Activated naive CD4-positive, alpha-beta T cell treated with anti-CD3 and anti-CD28 coated beads, Interleukin-2, amount 50 U/mL, for 24 hours (primary cell): ENCODE data around the gene CCDC24.

ENCODE experiments used
- H3K27ac Mint-ChIP-seq: one replicate; pipeline ENCODE4 v1.8.0; 2021; ENCODE audit warnings: mild to moderate bottlenecking, mixed read lengths
- H3K27me3 Mint-ChIP-seq: one replicate; pipeline ENCODE4 v1.8.0; 2021; ENCODE audit warnings: mixed read lengths
- H3K36me3 Mint-ChIP-seq: one replicate; pipeline ENCODE4 v1.8.0; 2021; ENCODE audit warnings: mixed read lengths
- H3K4me1 Mint-ChIP-seq: one replicate; pipeline ENCODE4 v1.8.0; 2021; ENCODE audit warnings: mixed read lengths
- H3K4me3 Mint-ChIP-seq: one replicate; pipeline ENCODE4 v1.8.0; 2021; ENCODE audit warnings: mild to moderate bottlenecking, mixed read lengths
- H3K9me3 Mint-ChIP-seq: one replicate; pipeline ENCODE4 v1.8.0; 2021; ENCODE audit warnings: mixed read lengths

The CCDC24 gene

DNA sequence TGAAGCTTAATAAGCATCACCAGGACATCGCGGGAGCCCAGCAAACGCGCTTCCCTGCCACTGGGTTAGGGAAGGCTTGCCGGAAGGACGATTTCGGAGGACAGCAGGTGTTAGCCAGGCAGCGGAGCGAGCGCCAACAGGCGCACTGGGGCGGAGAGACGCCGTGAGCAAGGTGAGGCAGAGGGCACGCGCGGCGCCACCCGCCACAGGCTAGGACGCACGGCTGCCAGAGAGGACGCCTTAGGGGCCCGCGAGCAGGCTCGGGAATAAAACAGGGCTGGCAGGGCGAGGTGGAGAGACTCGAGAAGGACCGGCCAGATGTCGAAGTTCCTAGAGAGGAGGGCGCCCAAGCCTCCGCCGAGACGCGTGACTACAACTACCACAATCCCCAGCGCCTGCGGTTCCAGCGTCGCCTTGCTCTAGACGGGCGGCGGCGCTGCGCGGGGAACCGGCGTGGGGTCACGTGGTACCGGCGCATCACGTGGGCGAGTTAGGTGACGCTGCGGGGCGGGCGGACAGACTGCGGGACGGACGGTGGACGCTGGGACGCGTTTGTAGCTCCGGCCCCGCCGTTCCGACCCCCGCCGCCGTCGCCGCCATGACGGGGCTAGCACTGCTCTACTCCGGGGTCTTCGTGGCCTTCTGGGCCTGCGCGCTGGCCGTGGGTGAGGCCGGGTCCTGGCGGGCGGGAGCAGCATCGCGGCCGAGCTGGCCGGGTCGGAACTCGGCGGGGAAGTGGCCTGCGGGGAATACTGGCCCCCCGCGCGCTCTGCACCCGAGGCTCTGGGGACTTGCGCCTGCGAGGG lies 16.8 kb upstream of the CCDC24 start, which contains the start of gene ATP6V0B:
TSS of gene ATP6V0B (plus strand) at position 518 of the 806 bp plus-strand sequence. CDS start at position 599, 81 bp downstream.
- no peaks in the 10 kb centered on the region for H3K9me3 Mint-ChIP-seq
- peaks cover 26% of the 10 kb centered on the region for H3K36me3 Mint-ChIP-seq
- no peaks in the 10 kb centered on the region for H3K27me3 Mint-ChIP-seq
- H3K4me1 Mint-ChIP-seq, result peaks cover 59% of the 10 kb centered on the region
- H3K4me3 Mint-ChIP-seq, result peak within 1 kb of the TSS; percentile 92
- H3K27ac Mint-ChIP-seq, result peak within 1 kb of the TSS; percentile 91

GRCh38 chr1:43975249-43975961 lies 16.0 kb upstream of the CCDC24 start:
- Mint-ChIP-seq H3K4me3 (peak overlapping the region; percentile 92), H3K27me3 (peaks cover 2% of the 10 kb centered on the region), H3K9me3 (no peaks in the 10 kb centered on the region), H3K27ac (peak overlapping the region; percentile 61), H3K4me1 (peaks cover 56% of the 10 kb centered on the region), H3K36me3 (peaks cover 26% of the 10 kb centered on the region)

DNA sequence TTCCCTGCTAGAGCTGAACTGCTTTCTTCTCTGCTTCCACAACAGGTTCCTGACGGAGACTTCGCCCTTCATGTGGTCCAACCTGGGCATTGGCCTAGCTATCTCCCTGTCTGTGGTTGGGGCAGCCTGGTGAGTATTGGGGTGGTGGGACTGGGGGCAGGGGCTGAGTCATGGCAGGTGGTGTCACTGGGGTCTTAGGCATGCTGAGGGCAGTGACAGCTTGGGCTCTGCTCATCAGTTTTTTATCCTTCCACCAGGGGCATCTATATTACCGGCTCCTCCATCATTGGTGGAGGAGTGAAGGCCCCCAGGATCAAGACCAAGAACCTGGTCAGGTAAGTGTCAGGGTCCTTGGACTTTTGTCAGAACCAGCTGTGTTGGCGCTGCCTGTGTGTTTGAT lies 15.4 kb upstream of the CCDC24 start:
- H3K9me3 Mint-ChIP-seq, result no peaks in the 10 kb centered on the region
- peak overlapping the region; percentile 61 for H3K27ac Mint-ChIP-seq
- peaks cover 2% of the 10 kb centered on the region for H3K27me3 Mint-ChIP-seq
- peaks cover 53% of the 10 kb centered on the region for H3K4me1 Mint-ChIP-seq
- peaks cover 23% of the 10 kb centered on the region for H3K36me3 Mint-ChIP-seq
- peak overlapping the region; percentile 92 for H3K4me3 Mint-ChIP-seq

GRCh38 chr1:43976890-43977289 lies 14.5 kb upstream of the CCDC24 start:
- peaks cover 50% of the 10 kb centered on the region for H3K4me1 Mint-ChIP-seq
- H3K27ac Mint-ChIP-seq, result no peak overlapping the region

GRCh38 chr1:43977376-43978263 lies 13.8 kb upstream of the CCDC24 start:
- Mint-ChIP-seq H3K36me3 (peaks cover 23% of the 10 kb centered on the region), H3K9me3 (no peaks in the 10 kb centered on the region), H3K27me3 (peaks cover 2% of the 10 kb centered on the region), H3K4me1 (peaks cover 50% of the 10 kb centered on the region), H3K4me3 (peak overlapping the region; percentile 48), H3K27ac (no peak overlapping the region)

More at GRCh38 chr1:43976890-43977289, 14.5 kb upstream of the CCDC24 start:
- H3K36me3 Mint-ChIP-seq, result peaks cover 23% of the 10 kb centered on the region
- H3K4me3 Mint-ChIP-seq, result peak overlapping the region; percentile 48
- peaks cover 2% of the 10 kb centered on the region for H3K27me3 Mint-ChIP-seq
- no peaks in the 10 kb centered on the region for H3K9me3 Mint-ChIP-seq

DNA sequence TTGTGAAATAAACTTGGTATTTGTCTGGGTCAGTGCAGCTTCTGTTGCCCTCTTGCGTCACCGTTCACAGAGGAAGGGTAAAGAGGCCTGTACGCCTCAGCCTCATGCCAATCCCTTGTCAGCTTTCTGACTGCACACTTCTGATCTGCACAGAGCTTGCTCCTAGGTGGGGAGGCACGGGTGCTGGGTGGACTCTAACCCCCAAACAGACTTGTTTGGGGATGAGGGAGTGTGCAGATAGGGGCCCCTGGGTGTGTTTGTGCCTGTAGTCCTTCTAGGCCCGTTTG lies 13.2 kb upstream of the CCDC24 start:
- Mint-ChIP-seq H3K27ac (no peak overlapping the region), H3K4me1 (peaks cover 46% of the 10 kb centered on the region), H3K9me3 (no peaks in the 10 kb centered on the region), H3K27me3 (peaks cover 2% of the 10 kb centered on the region), H3K36me3 (peaks cover 21% of the 10 kb centered on the region), H3K4me3 (peak overlapping the region; percentile 48)

- H3K36me3 Mint-ChIP-seq, result peaks cover 17% of the 10 kb centered on the region
- no peaks in the 10 kb centered on the region for H3K9me3 Mint-ChIP-seq
- H3K4me3 Mint-ChIP-seq, result peak within 1 kb of the TSS; percentile 88
- H3K27ac Mint-ChIP-seq, result peak within 1 kb of the TSS; percentile 81
- H3K4me1 Mint-ChIP-seq, result peaks cover 41% of the 10 kb centered on the region
- peaks cover 2% of the 10 kb centered on the region for H3K27me3 Mint-ChIP-seq
Observed at GRCh38 chr1:43978551-43979260, 12.7 kb upstream of the CCDC24 start, which contains the start of gene B4GALT2. B4GALT2 (plus strand) TSS chr1:43979210; CDS start chr1:43981161, 1,951 bp downstream.

GRCh38 chr1:43979261-43979527 lies 12.2 kb upstream of the CCDC24 start:
- Mint-ChIP-seq H3K27me3 (peaks cover 2% of the 10 kb centered on the region), H3K4me3 (no peak overlapping the region), H3K4me1 (peaks cover 36% of the 10 kb centered on the region), H3K27ac (no peak overlapping the region), H3K9me3 (no peaks in the 10 kb centered on the region), H3K36me3 (peaks cover 17% of the 10 kb centered on the region)

DNA sequence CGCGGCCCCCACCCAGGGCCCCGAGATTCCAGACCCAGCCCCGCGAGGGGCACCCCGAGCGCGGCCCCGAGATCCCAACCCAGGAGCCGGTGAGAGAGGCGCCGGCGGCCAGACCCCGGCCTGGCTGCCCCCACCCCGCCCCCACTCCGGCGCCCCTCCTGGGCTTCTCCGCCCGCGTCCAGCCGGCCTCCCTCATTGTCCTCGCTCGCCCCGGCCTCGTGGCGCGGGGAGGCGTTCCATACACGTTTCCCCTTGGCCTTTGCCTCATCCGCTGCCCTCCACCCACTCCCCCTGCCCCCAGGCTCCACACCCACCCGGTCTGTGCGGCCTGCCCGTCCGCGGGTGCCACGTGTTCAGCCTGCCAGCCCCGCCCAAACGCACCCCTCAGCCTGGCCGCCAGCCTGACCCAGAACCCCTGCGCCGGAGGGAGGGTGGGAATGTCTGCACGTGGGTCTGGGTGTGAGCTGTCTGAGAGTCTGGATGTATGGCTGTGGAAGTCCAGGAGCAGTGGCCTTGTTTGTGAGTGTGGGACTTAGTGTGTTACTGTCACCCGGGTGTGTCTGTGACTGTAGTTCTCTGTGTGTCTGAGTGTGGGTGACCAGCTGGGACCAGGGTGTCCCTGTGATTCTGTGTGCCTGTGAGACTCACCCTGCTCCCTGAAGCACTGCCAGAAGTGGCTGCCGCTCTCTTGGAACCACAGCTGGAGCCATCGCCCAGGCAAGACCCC lies 11.7 kb upstream of the CCDC24 start:
- peaks cover 2% of the 10 kb centered on the region for H3K27me3 Mint-ChIP-seq
- H3K27ac Mint-ChIP-seq, result peak overlapping the region; percentile 81
- peak overlapping the region; percentile 88 for H3K4me3 Mint-ChIP-seq
- no peaks in the 10 kb centered on the region for H3K9me3 Mint-ChIP-seq
- H3K4me1 Mint-ChIP-seq, result peaks cover 35% of the 10 kb centered on the region
- peaks cover 17% of the 10 kb centered on the region for H3K36me3 Mint-ChIP-seq

DNA sequence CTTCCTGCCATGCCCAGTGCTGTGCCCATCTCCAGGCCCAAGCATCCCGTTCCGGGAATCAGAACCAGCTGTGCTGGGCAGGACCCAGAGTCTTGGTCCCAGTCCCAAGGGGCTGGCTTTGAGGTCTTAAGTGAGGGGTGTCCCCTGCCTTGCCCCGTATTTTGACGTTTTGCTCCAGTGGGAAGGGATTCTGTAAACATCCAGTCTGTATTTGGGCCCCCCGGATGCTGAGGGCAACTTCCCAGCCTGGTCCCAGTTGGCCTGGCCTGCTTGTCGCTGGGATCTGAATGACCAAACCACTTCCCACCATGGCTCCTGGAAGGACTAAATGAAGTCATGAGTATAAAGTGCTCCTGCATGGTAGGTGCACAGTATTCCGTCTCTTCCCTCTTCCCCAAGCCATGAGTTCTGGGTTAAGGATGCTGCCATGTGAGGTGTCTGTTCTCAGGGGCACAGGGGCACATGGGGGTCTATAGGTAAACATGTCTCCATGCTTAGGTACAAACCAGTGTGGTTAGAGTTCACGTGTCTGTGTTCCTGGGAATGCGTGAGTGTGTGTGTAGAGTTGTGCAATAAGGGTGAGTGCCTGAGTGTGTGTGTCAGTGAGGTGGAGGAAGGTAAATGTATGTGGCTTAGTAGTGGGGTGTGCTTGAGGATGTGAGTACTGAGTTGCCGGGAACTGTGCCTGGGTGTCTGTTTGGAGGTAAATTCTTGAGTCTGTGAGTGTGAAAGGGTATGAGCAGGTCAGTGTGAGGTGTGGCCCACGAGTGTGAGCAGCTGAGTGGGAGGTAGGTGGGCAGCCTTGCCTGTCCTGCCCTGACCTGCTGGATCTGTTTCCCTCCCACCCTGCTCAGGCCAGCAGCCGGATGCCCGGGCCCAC lies 10.9 kb upstream of the CCDC24 start:
- H3K9me3 Mint-ChIP-seq, result no peaks in the 10 kb centered on the region
- H3K36me3 Mint-ChIP-seq, result peaks cover 17% of the 10 kb centered on the region
- H3K27ac Mint-ChIP-seq, result no peak overlapping the region
- H3K4me1 Mint-ChIP-seq, result peaks cover 35% of the 10 kb centered on the region
- H3K4me3 Mint-ChIP-seq, result peak overlapping the region; percentile 88
- peaks cover 2% of the 10 kb centered on the region for H3K27me3 Mint-ChIP-seq

GRCh38 chr1:43981135-43981491 lies 10.3 kb upstream of the CCDC24 start:
- H3K9me3 Mint-ChIP-seq, result no peaks in the 10 kb centered on the region
- no peak overlapping the region for H3K4me3 Mint-ChIP-seq
- peaks cover 17% of the 10 kb centered on the region for H3K36me3 Mint-ChIP-seq
- H3K4me1 Mint-ChIP-seq, result peaks cover 30% of the 10 kb centered on the region
- no peak overlapping the region for H3K27ac Mint-ChIP-seq
- peaks cover 2% of the 10 kb centered on the region for H3K27me3 Mint-ChIP-seq

GRCh38 chr1:43981636-43982035 lies 9.8 kb upstream of the CCDC24 start:
- peaks cover 25% of the 10 kb centered on the region for H3K4me1 Mint-ChIP-seq
- H3K4me3 Mint-ChIP-seq, result no peak overlapping the region
- no peaks in the 10 kb centered on the region for H3K9me3 Mint-ChIP-seq

DNA sequence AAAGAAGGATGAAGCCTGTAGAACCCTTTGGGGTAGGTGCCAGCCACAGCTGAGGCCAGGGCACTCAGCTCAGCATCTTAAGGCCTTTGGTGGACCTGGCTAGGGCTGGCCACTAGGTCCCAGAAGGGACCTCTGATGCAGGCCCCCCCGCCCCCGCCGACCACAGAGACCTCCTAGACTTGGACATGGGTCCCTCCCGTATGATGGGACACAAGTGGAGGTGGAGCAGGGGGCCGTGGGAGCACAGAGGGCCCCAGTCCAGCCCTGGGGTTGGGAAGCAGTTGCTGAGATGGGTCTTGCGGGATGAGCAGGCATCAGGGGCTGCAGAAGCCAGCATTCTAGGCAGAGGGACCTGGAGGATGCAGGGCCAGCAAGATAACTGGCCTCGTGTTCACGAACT lies 9.2 kb upstream of the CCDC24 start:
- no peaks in the 10 kb centered on the region for H3K9me3 Mint-ChIP-seq
- H3K27ac Mint-ChIP-seq, result no peak overlapping the region
- peaks cover 19% of the 10 kb centered on the region for H3K4me1 Mint-ChIP-seq
- peaks cover 10% of the 10 kb centered on the region for H3K36me3 Mint-ChIP-seq
- H3K4me3 Mint-ChIP-seq, result no peak overlapping the region
- peaks cover 2% of the 10 kb centered on the region for H3K27me3 Mint-ChIP-seq

More at GRCh38 chr1:43981636-43982035, 9.8 kb upstream of the CCDC24 start:
- Mint-ChIP-seq H3K36me3 (peaks cover 16% of the 10 kb centered on the region), H3K27ac (no peak overlapping the region), H3K27me3 (peaks cover 2% of the 10 kb centered on the region)

DNA sequence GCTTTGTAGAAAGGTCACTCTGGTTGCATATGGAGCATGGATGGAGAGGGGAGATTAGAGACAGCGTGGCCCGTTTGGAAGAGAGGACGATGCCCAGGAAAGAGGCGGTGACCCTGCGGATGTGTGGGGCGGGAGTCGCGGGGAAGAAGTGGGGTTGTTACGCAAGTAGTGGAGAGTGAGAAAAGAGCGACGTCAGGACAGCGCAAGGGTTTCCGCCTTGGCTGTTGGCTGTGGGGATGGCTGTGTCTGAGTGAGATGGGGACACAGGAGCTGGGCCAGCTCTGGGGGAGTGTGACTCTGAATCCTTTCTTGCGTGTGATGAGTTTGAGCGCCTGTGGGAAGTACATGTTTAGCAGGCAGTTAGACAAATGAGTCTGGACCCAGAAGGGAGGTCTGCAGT lies 8.6 kb upstream of the CCDC24 start:
- Mint-ChIP-seq H3K4me3 (no peak overlapping the region), H3K4me1 (peaks cover 13% of the 10 kb centered on the region), H3K27me3 (peaks cover 2% of the 10 kb centered on the region), H3K9me3 (no peaks in the 10 kb centered on the region), H3K36me3 (peaks cover 6% of the 10 kb centered on the region), H3K27ac (no peak overlapping the region)
